Astrocyte (in vitro differentiated cells and primary cell): ENCODE measurements around the gene RAP2B.

Experiments used
- EZH2 ChIP-seq: IDR thresholded peaks from 2 replicates; pipeline ENCODE4 v1.6.1; 2012; ENCODE audit warnings: mild to moderate bottlenecking, low read length, inconsistent platforms; ENCODE audit not compliant: insufficient read depth
- TF ChIP-seq, protein P1 (sequence below): IDR thresholded peaks from 2 replicates; pipeline ENCODE4 v1.5.1; 2011; ENCODE audit warnings: low read depth, mild to moderate bottlenecking, inconsistent platforms, low read length, moderate library complexity; ENCODE audit not compliant: insufficient read depth

DNA sequence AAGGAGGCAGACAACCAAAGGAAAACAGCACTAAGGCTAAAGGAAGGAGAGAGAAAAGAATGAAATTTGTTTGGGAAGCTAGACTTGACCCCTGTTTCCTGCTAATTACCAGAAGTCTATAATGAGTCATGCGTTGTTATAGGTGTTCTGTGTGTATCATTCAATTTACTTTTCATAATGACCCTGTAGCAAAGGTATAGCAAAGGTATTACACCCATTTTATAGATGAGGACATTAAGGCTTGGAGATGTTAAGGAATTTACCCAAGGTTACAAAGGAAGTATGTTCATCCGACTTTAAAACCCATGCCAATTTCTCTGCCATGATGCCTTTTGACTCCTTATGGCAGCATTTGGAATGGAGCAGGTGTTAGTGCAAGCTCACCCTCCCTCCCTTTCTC is 54.9 kb downstream of the RAP2B start:
- TF ChIP-seq, protein P1, sequence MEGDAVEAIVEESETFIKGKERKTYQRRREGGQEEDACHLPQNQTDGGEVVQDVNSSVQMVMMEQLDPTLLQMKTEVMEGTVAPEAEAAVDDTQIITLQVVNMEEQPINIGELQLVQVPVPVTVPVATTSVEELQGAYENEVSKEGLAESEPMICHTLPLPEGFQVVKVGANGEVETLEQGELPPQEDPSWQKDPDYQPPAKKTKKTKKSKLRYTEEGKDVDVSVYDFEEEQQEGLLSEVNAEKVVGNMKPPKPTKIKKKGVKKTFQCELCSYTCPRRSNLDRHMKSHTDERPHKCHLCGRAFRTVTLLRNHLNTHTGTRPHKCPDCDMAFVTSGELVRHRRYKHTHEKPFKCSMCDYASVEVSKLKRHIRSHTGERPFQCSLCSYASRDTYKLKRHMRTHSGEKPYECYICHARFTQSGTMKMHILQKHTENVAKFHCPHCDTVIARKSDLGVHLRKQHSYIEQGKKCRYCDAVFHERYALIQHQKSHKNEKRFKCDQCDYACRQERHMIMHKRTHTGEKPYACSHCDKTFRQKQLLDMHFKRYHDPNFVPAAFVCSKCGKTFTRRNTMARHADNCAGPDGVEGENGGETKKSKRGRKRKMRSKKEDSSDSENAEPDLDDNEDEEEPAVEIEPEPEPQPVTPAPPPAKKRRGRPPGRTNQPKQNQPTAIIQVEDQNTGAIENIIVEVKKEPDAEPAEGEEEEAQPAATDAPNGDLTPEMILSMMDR: no peak
- no peak for TF ChIP-seq EZH2
